Hepatocyte (in vitro differentiated cells): ENCODE results near the gene RPP25L. TPM values are rescaled to one million over a fixed set of nuclear protein-coding genes. Genes with fewer than 3 reads are reported as not detected.
A peak's percentile ranks its signal among the peaks of the same experiment; 100 is the strongest.

Experiments
- DNase-seq: peaks from one replicate; pipeline ENCODE4 v3.0.0-alpha.2; 2016; ENCODE audit warnings: low spot score
- H2AFZ ChIP-seq: fragments of 200-600 bp; sonication (generic); 2 replicates; pipeline ENCODE4 v1.6.0; 2016; ENCODE audit warnings: antibody characterized with exemption, mild to moderate bottlenecking
- H3K27ac ChIP-seq: fragments of 200-600 bp; sonication (generic); 2 replicates; pipeline ENCODE4 v1.5.1; 2016; ENCODE audit warnings: mild to moderate bottlenecking
- H3K27me3 ChIP-seq: fragments of 200-600 bp; sonication (generic); 2 replicates; pipeline ENCODE4 v1.6.1; 2016
- H3K36me3 ChIP-seq: fragments of 200-600 bp; sonication (generic); replicated peaks from 2 replicates; pipeline ENCODE4 v1.5.1; 2016; ENCODE audit warnings: low read depth; ENCODE audit not compliant: insufficient read depth
- H3K4me1 ChIP-seq: fragments of 200-600 bp; sonication (generic); 2 replicates; pipeline ENCODE4 v1.5.1; 2016; ENCODE audit warnings: mild to moderate bottlenecking, moderate library complexity; ENCODE audit not compliant: insufficient read depth
- H3K4me2 ChIP-seq: fragments of 200-600 bp; sonication (generic); 2 replicates; pipeline ENCODE4 v1.6.0; 2016
- H3K4me3 ChIP-seq: fragments of 200-600 bp; sonication (generic); 2 replicates; pipeline ENCODE4 v1.5.1; 2016; ENCODE audit warnings: mild to moderate bottlenecking
- H3K79me2 ChIP-seq: fragments of 200-600 bp; sonication (generic); 2 replicates; pipeline ENCODE4 v1.6.0; 2017; ENCODE audit warnings: mild to moderate bottlenecking
- H3K9me2 ChIP-seq: fragments of 200-600 bp; sonication (generic); replicated peaks from 2 replicates; pipeline ENCODE4 v1.6.0; 2017; ENCODE audit warnings: mild to moderate bottlenecking; ENCODE audit not compliant: insufficient read depth
- H3K9me3 ChIP-seq: fragments of 200-600 bp; sonication (generic); 2 replicates; pipeline ENCODE4 v1.5.1; 2016; ENCODE audit warnings: low read depth, mild to moderate bottlenecking
- H4K20me1 ChIP-seq: fragments of 200-600 bp; sonication (generic); 2 replicates; pipeline ENCODE4 v1.6.0; 2016; ENCODE audit warnings: mild to moderate bottlenecking; ENCODE audit not compliant: insufficient read depth, poor library complexity, severe bottlenecking
- EZH2 ChIP-seq: fragments of 200-600 bp; sonication (generic); IDR thresholded peaks from 2 replicates; pipeline ENCODE4 v1.6.1; 2016; ENCODE audit warnings: antibody characterized with exemption, mild to moderate bottlenecking, borderline replicate concordance
- EZH2phosphoT487 ChIP-seq: fragments of 200-600 bp; sonication (generic); IDR thresholded peaks from one replicate; pipeline ENCODE4 v1.6.1; 2018; ENCODE audit warnings: antibody characterized with exemption, mild to moderate bottlenecking, low read depth, moderate library complexity; ENCODE audit not compliant: unreplicated experiment, severe bottlenecking
- WGBS: methylation state at CpG from one replicate; pipeline ENCODE4 v1.1.6; 2016; ENCODE audit warnings: low lambda C conversion rate; ENCODE audit errors: missing lambda C conversion rate; 5-methylcytosine and 5-hydroxymethylcytosine counted together
- polyA plus RNA-seq: library from polyadenylated mRNA; unstranded; fragments of >200 nt; fragmentation: Nextera tagmentation; extraction: Ambion mirVana; gene quantifications from 2 replicates; pipeline ENCODE4 v1.2.1, GENCODE V29; 2016
- total RNA-seq: library from RNA; depleted of rRNA; stranded (reverse); fragments of >200 nt; gene quantifications from 2 replicates; pipeline ENCODE4 v1.2.3, GENCODE V29; 2014
- TF ChIP-seq, protein P1 (sequence below): fragments of 200-600 bp; sonication (generic); IDR thresholded peaks from 2 replicates; pipeline ENCODE4 v1.5.1; 2016; ENCODE audit warnings: antibody characterized with exemption, mild to moderate bottlenecking; ENCODE audit not compliant: poor library complexity

Gene RPP25L
- total and polyA plus RNA-seq, 2 experiments from 2014 or later, result 30.0 to 35.7 TPM

DNA sequence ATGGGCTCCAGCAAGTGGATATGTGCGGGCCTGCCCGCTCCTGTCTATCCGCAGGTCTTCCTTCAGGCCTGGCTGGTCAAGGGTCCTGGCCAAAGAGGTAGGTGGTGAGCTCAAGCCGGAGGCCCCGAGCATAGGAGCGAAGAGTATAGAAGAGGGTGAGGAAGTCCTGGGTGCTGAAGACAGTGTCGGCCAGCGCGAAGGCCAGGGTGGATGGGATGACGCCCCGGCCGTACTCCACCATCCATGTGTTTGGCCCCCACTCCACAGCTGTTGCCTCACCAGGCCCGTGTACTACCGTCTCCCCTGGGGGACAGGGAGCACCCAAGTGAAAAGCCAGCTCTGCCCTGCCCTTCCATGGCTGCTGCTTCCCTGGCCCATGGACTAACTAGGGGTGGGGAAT is 23.7 kb upstream of the RPP25L start:
- Histone ChIP-seq H3K4me2 (peak overlapping the region; percentile 90), H3K27me3 (peaks cover 7% of the 10 kb centered on the region), H3K27ac (no peak overlapping the region), H2AFZ (no peak overlapping the region), H3K4me1 (peaks cover 17% of the 10 kb centered on the region), H3K9me2 (no peaks in the 10 kb centered on the region), H4K20me1 (no peaks in the 10 kb centered on the region), H3K36me3 (no peaks in the 10 kb centered on the region), H3K9me3 (no peaks in the 10 kb centered on the region), H3K79me2 (peaks cover 12% of the 10 kb centered on the region), H3K4me3 (no peak overlapping the region)
- TF ChIP-seq, protein P1, sequence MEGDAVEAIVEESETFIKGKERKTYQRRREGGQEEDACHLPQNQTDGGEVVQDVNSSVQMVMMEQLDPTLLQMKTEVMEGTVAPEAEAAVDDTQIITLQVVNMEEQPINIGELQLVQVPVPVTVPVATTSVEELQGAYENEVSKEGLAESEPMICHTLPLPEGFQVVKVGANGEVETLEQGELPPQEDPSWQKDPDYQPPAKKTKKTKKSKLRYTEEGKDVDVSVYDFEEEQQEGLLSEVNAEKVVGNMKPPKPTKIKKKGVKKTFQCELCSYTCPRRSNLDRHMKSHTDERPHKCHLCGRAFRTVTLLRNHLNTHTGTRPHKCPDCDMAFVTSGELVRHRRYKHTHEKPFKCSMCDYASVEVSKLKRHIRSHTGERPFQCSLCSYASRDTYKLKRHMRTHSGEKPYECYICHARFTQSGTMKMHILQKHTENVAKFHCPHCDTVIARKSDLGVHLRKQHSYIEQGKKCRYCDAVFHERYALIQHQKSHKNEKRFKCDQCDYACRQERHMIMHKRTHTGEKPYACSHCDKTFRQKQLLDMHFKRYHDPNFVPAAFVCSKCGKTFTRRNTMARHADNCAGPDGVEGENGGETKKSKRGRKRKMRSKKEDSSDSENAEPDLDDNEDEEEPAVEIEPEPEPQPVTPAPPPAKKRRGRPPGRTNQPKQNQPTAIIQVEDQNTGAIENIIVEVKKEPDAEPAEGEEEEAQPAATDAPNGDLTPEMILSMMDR, result no peak
- no peak for TF ChIP-seq EZH2
- TF ChIP-seq EZH2phosphoT487, result no peak
- DNase-seq, result no peak
- WGBS, result 94% methylated on average over 14 of the region's 14 CpGs

DNA sequence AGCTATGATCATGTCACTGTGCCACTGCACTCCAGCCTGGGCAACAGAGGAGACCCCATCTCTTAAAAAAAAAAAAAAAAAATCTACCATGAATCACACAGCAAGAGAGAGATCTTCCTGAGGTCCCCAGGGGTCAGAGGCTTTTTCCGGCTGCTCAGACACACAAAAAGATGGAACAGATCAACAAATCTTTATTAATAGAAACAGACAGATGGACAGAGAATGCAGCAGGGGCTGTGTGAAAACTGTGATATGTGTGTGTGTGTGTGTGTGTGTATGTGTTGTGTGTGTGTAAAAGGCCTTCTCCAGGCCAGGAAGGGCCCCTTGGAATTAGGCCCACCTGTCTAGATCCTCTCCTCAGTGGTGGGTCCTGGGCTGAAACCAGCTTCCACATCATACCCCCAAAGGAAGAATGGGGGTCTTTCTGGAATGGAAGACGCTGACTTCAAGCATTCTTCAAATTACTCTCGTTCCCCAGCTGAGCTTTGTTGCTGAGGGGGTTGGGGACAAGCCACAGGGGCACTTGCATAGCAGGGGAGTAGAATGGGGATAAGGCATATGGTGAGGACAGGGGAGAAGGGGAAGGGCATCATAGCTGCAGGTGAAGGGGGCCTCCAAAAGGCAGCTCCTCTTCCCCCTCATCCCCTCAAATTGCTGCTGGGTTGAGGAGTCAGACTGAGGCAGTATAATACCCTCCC is 22.8 kb upstream of the RPP25L start:
- H3K4me3 ChIP-seq, result no peak overlapping the region

DNA sequence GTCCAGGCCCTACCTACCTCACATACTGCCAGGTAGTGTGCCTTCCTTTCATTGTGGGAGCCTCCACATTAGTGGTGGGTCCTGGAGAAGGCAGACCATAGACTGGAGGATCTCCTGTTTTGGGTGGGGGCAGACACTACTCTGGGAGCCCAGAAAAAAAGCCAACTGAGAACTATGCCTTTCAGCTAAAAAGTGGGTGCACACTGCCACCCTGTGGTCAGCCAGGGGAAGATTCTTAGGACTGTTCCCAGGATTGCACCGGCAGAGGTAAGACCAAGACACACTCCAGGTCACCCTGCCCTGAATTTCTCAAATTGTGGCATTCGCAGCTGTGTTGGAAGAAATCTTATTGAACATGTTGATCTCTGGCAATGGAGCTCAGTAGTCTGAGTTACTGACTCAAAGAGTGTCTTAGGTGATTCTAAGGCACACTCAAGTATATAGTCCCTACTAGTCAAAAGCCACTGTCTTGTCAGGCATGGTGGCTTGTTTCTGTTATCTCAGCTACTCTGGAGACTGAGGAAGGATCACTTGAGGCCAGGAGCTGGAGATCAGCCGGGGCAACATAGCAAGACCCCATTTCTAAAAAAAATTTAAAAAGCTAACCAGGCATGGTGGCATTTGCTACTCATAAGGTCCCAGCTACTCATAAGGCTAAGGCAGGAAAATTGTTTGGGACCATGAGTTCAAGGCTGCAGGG is 22.1 kb upstream of the RPP25L start:
- WGBS, result 27% methylated on average over 3 of the region's 3 CpGs
- no peak overlapping the region for H3K4me2 ChIP-seq
- H3K36me3 ChIP-seq, result no peaks in the 10 kb centered on the region
- peaks cover 12% of the 10 kb centered on the region for H3K79me2 ChIP-seq
- peak; percentile 82 for DNase-seq
- no peak overlapping the region for H3K27ac ChIP-seq
- H4K20me1 ChIP-seq, result no peaks in the 10 kb centered on the region
- H2AFZ ChIP-seq, result no peak overlapping the region
- H3K4me1 ChIP-seq, result peaks cover 20% of the 10 kb centered on the region
- H3K9me3 ChIP-seq, result no peaks in the 10 kb centered on the region
- H3K27me3 ChIP-seq, result peaks cover 22% of the 10 kb centered on the region
- H3K4me3 ChIP-seq, result no peak overlapping the region
- H3K9me2 ChIP-seq, result no peaks in the 10 kb centered on the region
- no peak for TF ChIP-seq EZH2
- TF ChIP-seq, protein P1, result peak; percentile 75
- no peak for TF ChIP-seq EZH2phosphoT487

More for the DNA sequence above, 22.8 kb upstream of the RPP25L start:
- no peak overlapping the region for H3K27ac ChIP-seq
- TF ChIP-seq EZH2phosphoT487, result no peak
- TF ChIP-seq EZH2, result no peak
- TF ChIP-seq, protein P1, result no peak
- H3K27me3 ChIP-seq, result peaks cover 15% of the 10 kb centered on the region
- H3K36me3 ChIP-seq, result no peaks in the 10 kb centered on the region
- no peak for DNase-seq
- no peaks in the 10 kb centered on the region for H3K9me3 ChIP-seq
- peaks cover 12% of the 10 kb centered on the region for H3K79me2 ChIP-seq
- H3K9me2 ChIP-seq, result no peaks in the 10 kb centered on the region
- H3K4me1 ChIP-seq, result peaks cover 20% of the 10 kb centered on the region
- H3K4me2 ChIP-seq, result no peak overlapping the region
- 94% methylated on average over 3 of the region's 3 CpGs for WGBS
- H4K20me1 ChIP-seq, result no peaks in the 10 kb centered on the region
- H2AFZ ChIP-seq, result no peak overlapping the region
